Fibroblast of villous mesenchyme (primary cell): ENCODE results near the gene ADGRB3. TPM values are rescaled to one million over a fixed set of nuclear protein-coding genes. Genes with fewer than 3 reads are reported as not detected.

Source experiments
- DNase-seq: peaks from one replicate; pipeline ENCODE4 v3.0.0-alpha.2; 2010; ENCODE audit warnings: low read depth
- H3K4me3 ChIP-seq: 2 replicates; pipeline ENCODE4 v1.5.1; 2011; ENCODE audit warnings: low read depth, mild to moderate bottlenecking, low read length
- CTCF ChIP-seq: IDR thresholded peaks from 2 replicates; pipeline ENCODE4 v1.5.1; 2012; ENCODE audit warnings: low read depth, mild to moderate bottlenecking, low read length; ENCODE audit not compliant: insufficient read depth
- total RNA-seq: library from RNA; depleted of rRNA; stranded (reverse); fragments of >200 nt; gene quantifications from 2 replicates; pipeline ENCODE4 v1.2.3, GENCODE V29; 2012

The ADGRB3 gene
- total RNA-seq, 1 donor = under 0.01 TPM

- DNase-seq = no peak
- TF ChIP-seq CTCF = no peak
- H3K4me3 ChIP-seq = no peak overlapping the region
Observed at GRCh38 chr6:68653074-68653705, 18.1 kb downstream of the ADGRB3 start.

DNA sequence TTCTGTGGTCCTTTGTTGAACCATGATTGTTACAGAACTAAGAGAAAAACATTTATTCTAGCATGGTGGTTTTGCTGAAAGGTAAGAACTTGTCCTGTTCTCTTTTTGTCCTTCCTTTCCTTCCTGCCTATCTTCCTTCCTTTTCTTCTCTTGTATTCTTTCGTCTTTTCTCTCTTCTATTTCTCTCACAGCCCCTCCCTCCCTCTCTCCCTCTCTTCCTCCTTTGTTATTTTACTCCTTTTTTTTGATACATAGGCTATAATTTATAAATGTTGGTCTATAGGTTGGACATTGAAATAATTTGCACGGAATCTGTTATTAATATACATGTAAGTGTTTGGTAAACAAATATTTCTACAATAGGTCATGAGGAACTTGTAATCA is 18.6 kb downstream of the ADGRB3 start:
- no peak for TF ChIP-seq CTCF
- no peak for DNase-seq
- no peak overlapping the region for H3K4me3 ChIP-seq

- no peak for TF ChIP-seq CTCF
Observed at GRCh38 chr6:68654134-68654533, 19.1 kb downstream of the ADGRB3 start.

GRCh38 chr6:68655028-68655427 is 19.9 kb downstream of the ADGRB3 start:
- DNase-seq = no peak
- TF ChIP-seq CTCF = no peak

More at GRCh38 chr6:68654134-68654533, 19.1 kb downstream of the ADGRB3 start:
- no peak overlapping the region for H3K4me3 ChIP-seq
- DNase-seq = no peak

GRCh38 chr6:68657374-68658139 is 22.5 kb downstream of the ADGRB3 start:
- DNase-seq = no peak
- TF ChIP-seq CTCF = no peak
- no peak overlapping the region for H3K4me3 ChIP-seq

More at GRCh38 chr6:68655028-68655427, 19.9 kb downstream of the ADGRB3 start:
- H3K4me3 ChIP-seq = no peak overlapping the region

DNA sequence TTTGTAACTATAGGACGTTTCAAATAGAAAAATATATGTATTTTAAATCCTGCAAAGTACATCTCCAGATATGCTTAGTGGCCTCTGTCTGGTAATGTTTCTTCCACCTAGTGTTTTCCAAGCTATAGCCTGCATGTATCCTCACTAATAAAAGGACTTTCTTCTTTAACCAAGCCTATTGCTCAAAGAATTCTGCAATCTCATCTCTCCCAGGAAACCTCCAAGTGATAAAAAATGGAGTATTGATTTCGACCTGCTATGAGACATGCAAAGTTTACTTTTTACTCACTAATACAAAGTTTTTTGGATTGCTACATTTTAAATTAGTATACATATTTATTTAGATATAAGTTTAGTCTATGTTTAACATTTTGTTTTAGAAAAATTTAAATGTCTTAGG is 23.3 kb downstream of the ADGRB3 start:
- TF ChIP-seq CTCF = no peak
- no peak for DNase-seq
- H3K4me3 ChIP-seq = no peak overlapping the region
